DMS79 treated with DMSO at 0.1 percent for 48 hours (cell line): Measurements from ENCODE around the gene MC4R.
"Not testable (repeated sequence)": the region's sequence is repeated elsewhere in the genome, so short reads cannot be mapped to it uniquely, and the experiment has no call there.

Experiments
- DNase-seq: peaks from one replicate; lab custom pipeline; 2025; lab: John Stamatoyannopoulos, UW

Gene MC4R

DNA sequence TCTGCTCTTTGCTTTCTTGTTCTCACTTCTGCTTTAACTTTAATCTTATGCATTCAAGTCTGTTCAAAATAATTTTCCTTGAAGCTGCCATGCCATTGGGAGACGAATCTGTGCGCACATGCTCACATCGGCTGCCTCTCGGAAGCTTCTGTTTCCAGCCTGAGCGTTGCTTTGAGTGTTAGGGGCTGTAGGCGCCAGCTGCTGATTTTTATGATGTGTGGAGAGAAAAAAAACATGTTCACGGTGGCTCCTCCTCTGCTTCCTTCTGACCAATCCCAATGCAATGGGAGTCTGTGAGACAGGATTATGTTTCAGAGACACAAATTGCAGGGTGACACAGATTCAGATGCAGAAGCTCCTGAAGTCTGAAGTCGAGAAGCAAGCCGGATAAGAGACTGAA is at the start of gene MC4R:
Gene MC4R (minus strand): TSS at position 180 of the 400 bp plus-strand sequence. CDS start 426 bp downstream, outside the sequence.
- peak; percentile 1 for DNase-seq

DNA sequence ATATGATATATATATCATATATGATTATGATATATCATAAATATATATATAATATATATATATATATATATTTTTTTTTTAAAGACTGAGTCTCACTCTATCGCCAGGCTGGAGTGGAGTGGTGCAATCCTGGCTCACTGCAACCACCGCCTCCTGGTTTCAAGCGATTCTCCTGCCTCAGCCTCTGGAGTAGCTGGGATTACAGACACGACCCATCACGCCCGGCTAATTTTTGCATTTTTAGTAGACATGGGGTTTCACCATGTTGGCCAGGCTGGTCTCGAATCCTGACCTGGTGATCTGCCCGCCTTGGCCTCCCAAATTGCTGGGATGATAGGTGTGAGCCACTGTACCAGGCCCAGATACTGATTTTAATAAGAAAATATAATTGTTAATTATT is 49.7 kb upstream of the MC4R start:
- not testable (repeated sequence) for DNase-seq

DNA sequence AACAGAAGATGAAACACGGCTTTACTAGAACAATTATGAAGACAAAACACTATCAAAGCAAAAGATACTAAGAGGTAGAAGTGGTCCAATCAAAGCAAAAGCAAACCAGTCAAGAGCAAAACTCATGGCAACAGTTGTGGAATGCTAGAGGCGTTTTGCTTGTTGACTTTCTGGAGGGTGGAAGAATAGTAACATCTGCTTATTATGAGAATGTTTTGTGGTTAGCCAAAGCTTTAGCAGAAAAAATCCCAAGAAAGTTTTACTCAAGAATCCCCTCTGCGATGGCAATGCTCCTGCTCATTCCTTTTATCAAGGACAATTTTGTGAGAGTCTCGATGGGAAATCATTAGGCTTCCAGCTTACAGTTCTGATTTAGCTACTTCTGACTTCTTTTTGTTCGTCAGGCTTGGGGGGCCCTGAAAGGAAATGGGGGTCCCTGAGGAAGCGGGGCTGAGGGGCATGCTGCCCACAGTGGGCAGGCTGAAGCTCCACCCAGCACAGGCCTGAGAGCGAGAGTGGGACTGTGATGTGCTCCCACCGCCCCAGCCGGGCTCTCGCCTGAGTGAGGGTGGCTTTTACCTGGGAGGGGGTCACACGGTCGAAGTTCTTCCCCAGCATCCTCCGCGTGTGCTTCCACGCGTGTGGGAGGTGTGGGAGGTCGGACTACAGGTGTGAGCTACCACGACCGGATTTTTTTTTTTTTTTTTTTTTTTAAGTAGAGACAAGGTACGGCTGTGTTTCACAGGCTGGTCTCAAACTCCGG is 49.0 kb upstream of the MC4R start:
- no peak for DNase-seq

DNA sequence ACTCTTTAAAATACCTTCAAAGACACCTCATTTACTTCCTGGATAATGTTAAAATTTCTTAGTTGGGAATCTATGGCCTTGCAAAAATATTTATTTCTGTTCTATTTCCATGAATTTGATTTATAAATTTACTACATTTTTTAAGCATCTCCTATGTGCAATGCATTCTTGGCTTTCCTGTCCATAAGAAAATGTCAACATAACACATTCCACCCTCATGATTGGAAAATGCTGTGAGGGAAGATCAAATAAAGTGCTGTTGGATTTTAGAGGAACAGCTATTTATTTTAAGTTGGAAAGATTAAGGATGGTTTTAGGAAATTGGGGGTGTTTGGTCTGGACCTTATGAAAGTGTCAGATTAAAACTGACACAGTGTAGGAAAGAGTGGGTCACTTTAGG is 45.4 kb upstream of the MC4R start:
- no peak for DNase-seq

DNA sequence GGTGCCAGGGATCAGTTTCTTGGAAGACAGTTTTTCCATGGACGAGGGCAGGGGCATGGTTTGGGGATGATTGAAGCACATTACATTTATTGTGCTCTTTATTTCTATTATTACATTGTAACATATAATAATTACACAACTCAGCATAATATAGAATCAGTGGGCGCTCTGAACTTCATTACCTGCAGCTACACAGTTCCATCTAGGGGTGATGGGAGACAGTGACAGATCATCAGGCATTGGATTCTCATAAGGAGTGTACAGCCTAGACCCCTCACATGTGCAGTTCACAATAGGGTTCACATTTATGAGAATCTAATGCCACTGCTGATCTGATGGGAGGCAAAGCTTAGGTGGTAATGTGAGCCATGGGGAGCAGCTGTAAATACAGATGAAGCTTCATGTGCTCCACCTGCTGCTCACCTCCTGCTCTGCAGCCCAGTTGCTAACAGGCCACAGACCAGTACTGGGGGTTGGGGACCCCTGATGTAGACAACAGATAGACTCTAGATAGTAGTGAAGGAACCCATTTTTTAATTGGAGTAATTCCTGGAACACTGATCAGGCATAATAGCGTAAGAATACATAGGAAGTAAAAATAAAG is 41.5 kb upstream of the MC4R start:
- DNase-seq, result no peak

DNA sequence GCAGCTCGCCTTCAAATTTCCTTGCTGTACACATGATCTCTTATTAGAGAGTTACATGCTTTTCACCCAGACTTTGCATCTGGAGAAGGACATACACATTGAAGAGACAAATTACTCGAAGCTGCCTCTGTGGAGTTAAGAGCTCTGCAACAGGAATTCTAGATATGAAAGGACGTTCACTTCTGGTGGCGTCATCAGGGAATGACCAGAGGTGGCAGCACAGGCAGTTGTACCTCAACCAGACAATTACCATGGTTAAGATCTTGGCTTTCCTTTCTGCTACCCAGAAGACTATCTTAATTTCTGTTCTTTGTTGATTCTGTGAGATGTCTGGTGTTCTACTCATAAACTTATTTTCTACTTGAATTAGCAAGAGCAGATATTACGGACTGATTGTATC is 39.1 kb upstream of the MC4R start:
- no peak for DNase-seq

DNA sequence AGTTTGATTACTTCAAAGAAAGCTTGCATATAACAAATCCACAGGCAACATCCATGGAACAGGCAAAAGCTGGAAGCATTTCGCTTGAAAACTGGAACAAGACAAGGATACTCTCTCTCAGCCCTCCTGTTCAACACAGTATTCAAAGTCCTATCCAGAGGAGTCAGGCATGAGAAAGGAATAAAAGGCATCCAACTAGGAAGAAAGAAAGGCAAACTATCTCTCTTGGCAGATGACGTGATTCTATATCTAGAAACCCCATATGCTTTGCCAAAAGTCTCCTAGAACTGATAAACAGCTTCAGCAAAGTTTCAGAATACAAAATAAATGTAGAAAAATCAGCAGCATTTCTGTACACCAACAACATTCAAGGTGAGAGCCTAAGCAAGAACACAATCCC is 34.1 kb upstream of the MC4R start:
- DNase-seq, result no peak

DNA sequence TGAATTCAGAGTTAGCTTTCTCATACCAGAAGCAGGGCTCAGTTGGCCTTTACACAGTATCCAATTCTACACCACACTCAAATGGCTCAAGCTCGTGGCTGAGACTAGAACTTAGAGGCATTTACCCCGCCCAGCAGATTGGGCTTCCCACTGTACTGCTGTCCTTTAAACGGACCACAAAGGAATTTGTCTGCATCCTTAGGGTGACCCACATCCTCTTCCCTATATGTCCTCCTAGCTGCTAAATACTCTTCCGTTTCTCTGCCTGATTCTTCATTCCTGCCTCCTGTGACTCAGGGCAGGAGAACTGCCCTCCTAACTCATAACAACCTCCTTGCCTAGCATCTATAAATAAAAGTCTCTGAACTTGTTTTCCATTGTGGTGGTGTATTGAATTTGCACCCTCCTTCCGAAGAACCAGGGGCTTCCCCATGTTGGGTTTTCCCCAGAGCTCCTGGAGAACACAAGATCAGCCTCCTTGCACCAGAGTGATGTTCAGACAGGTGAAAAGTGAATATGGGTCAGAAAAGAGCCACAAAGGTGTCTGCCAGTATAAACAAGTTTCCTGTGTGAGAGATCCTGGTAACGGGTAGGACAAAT is 32.0 kb upstream of the MC4R start:
- DNase-seq, result no peak

DNA sequence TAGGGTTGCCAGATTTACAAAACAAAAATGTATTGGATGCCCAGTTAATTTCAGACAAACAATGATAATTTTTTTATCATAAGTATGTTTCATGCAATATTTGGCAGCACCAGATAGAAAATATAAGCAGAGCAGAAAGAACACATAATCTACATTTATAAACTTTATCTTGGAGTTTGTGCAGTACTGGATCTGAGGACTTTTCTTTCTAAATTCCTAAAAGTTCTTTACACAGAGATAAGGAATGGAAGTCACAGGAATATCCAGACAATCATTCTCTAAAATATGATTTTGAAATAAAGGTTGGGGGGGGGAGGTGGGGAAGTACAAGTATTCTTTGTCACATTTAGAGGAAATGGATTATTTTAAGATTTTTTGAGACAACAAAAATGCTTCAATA is 28.8 kb upstream of the MC4R start:
- DNase-seq, result no peak

DNA sequence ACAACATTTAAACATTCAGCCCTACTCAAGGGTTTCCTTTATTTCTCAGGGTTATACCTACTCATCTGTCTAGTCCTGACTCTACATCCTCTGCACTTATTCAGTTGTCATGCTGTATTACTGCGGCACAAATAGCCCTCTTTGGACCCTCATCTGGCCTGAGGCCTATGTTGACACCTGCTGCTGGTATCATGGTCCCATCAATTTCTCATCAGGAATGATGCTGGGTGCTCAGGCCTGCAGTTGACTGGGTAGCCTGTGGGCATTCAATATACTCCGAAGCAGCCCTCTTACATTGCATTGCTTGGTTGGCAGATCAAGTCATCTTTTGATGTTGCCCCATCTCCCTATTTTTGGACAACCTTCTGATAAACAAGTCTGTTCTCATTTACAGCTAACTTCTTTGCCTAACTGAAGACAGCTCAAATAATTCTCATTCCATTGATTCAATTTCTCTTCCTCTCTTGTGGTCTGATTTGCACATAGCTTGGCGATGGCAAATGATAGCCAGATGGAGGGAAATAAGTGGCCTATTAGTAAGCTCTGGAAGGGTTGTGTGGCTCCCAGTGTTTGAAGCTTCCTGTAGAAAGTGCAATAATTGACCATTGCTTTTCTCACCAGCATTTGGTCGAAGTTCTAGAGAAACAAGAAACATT is 19.1 kb upstream of the MC4R start:
- no peak for DNase-seq

DNA sequence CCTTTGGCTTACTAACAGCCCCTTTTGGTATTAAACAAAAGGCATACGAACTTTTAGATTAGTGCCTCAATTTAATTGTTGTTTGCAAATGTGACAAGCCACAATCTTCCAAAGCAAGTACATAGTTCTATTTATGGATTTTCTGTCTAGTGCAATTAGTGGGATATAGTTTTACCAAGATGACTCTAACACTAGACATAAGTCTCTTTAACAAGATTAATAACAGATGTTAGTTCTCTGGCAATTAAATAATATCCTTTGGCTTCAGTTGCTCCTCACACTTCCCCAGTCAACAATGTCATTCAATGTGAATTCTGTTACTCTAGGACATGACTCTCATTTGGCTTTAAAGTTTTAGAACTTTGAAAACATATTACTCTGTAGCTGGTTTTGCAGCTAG is 16.7 kb upstream of the MC4R start:
- no peak for DNase-seq

DNA sequence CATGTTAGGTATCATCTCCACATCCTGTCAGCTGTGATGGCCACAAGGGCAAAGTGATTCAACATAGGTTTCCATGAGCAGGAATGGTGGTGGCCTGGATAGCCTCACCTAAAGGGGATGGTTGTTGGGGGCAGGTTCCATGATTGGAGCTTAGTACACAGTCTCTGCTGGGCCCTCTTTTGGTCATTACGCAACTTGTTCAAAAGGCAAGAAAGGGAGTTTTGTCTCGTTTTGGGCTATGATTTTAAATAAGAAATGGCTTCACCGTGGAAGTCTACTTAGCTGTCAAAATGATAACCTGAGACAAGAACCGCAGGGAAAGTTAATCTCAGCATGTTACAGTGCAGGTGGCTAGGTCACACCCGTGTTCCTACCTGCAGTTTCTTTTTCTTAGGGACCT is 13.1 kb upstream of the MC4R start:
- no peak for DNase-seq

DNA sequence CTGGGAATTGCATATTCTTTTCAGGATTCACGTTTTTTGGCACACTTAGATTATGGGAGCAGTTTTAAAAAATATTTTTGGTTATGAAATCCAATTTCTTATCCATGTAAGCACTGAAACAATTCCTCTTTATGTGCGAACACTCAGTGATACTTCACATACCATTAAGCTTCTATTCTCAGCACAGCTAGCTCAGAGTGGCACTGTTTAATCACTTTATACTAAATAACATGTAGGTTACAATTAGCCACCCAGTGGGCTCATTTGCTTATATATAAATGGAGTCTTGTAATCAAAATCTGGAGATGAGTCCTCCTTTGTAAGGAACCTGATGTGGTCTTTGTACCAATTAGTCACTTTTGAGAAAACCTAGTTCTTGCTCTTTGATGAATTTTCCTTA is 11.3 kb upstream of the MC4R start:
- no peak for DNase-seq

DNA sequence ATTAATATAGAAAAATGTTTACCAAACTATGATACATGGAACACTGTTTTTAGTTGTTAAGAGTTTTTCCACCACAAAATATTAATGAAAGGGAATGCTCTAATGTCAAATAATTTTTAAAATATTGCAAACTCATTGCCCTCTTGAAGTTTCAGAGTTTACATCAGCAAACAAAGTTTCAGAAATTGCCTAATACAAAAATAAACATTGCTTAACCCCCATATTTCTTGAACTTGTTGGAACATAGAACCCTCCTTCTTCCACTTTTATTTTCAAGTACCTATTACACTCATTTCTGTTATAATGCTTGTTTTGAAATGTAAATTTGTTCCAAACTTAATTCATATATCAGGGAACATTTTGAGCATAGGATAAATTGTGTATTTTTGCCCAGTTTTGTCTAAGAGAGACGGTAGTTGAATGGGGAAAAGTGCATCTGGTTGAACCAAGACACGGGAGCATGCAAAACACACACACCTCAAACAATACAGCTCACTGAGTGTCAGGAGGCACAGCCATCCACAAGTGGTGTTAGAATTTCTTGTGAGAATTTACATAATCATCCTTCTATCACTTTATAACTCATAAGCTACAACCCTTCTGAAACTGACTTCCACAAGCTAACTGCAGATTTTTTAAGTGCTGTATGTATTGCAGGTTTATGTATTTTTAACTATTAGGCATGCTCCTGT is 5.3 kb upstream of the MC4R start:
- no peak for DNase-seq

DNA sequence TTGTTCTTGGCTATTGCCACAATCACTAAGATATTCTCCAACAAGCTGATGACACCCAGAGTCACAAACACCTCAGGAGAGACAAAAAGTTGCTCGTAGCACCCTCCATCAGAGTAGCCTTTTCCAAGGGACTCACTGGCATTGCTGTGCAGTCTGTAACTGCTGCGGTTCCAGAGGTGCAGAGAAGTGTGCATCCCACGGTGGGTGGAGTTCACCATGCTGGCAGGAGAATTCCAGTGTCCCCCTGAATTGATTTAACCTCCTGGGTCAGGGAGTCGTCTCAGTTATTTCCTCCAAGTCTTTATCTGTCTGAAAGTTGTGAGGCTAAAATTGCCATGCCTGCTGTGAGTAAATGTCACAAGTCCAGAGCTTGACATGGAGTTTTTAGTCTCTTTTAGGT is 443 bp downstream of the MC4R start:
- no peak for DNase-seq

DNA sequence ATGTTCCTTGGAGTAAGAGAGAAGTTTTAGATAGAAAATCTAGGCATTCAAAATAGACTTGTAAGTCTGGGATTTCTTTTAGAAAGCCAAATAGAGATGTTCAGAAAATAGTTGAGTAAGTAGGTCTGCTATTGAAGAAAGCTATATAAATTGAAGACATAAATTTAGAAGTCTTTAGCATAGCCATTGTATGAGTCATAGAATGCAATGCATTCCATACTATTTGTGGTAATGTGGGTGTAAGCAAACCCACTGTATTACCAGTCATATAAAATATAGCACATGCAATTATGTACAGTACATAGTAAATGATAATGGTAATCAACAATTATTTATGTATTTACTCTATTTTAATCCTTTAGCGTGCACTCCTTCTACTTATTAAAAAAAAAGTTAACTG is 14.1 kb downstream of the MC4R start:
- DNase-seq, result no peak

DNA sequence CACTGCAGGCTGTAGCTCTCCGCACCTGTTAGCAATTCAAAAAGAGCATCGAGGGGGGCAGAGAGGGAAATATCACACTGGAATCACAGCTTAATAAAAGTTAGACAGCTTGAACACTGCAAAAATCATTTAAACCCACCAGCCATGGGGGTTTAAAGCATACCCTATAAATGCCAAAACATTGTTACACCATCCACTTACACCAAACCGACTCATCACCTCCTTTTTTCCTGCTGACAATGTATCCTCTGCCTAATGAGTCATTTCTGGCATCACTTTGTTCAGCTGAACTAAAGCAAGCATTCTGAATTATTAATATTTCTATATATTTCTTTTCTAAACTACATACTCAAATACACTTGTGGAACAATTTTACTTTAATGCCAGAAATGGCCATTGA is 21.6 kb downstream of the MC4R start:
- DNase-seq, result no peak

DNA sequence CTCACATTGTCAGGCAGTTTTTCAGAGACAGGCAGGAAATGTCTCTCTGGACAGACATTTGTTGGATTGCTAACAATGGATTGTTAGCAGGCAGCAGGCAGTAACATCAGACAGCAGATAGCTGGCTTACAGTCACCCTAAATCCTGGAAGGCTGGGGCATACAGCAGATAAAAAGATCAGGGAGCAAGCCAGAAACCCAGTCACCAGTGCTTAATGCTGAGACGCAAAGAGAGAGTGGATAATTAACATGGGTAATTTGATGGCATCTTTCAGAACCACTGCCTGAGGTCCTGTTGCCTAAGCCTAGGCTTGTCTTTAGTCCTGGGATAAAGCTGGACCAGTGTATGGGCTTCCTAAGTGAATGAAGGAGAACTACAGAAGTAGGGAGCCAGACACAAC is 22.4 kb downstream of the MC4R start:
- DNase-seq, result no peak

DNA sequence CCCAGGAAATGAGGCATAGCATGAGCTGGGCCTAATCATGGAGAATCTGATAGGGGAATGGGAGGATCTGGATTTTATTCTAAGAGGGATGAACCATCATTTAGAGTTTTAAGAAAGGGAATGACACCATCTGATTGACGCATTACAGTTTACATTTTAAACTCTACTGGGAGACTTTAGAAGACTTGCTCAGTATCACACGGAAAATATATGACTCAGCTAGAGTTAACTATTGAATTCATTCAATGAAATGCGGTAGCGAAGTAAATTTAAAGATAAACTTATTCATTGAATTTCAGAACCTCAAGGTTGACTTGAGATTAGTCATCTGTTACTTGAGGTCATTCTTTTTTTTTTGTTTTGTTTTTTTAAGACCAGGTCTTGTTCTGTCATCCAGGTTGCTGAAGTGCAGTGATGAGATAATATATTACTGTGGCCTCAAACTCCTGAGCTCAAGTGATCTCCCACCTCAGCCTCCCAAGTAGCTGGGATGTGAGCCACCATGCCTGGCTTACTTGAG is 25.0 kb downstream of the MC4R start:
- DNase-seq, result no peak

DNA sequence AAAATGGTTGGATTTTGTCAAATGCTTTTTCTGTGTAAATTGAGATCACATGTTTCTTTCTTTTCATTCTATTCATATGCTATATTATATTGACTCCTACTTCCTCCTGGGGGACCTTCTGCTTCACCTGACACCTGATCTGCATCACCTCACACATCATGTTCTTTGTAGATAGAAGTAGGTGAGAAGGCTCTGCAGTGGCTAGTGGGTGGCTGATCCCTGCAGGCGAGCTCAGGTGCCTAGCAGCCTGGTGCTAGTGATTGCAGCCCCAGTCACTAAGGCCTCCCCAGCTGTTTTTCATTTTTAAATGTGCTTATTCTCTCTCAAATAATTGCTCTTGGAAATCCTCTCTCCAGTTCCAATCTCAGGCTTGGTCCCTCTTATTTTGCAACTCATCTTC is 33.6 kb downstream of the MC4R start:
- no peak for DNase-seq

DNA sequence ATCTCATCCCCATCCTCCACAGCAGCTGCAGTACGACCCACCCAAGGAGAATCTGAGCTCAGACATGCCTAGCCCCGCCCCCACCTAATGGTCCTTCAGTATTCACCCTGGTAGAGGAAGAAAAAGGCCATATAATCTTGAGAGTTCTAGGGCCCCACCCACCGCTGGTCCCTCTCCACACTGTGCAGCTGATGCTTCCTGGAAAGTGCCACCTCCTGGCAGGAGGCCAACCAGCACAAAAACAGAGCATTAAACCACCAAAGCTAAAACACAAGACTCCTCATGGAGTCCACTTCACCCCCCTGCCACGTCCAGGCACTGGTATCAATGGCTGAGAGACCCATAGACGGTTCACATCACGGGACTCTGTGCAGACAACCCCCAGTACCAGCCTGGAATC is 40.7 kb downstream of the MC4R start:
- no peak for DNase-seq

DNA sequence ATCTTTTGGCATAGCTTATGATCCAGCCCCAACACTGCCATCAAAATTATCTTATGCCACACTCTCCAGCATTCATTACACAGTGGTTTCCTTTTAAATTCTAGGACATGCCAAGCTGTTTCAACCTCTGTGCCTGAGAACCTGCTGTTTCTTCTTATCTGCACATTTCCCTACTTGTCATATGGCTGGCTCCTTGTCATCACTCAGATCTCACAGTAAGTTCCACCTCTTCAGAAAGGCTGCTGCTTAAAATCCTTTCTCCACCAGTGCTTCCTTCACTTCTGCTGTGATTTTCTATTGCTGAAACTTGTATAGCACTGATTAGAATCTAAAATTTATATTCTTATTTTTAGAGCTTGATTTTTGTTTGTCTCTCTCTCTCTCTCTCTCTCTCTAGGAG is 43.4 kb downstream of the MC4R start:
- no peak for DNase-seq
